Placental epithelial cell (primary cell): ENCODE results near the gene IQCB1. TPM values are rescaled to one million over a fixed set of nuclear protein-coding genes. Genes with fewer than 3 reads are reported as not detected.

Experiments
- total RNA-seq: library from RNA; depleted of rRNA; stranded (reverse); fragments of >200 nt; gene quantifications from 2 replicates; pipeline ENCODE4 v1.2.3, GENCODE V29; 2012

The IQCB1 gene
- 14.3 and 16.1 TPM in 2 replicates for total RNA-seq

GRCh38 chr3:121834671-121835464 lies at the start of gene IQCB1, which contains the start of gene EAF2:
TSS of gene IQCB1 (minus strand) at chr3:121835060. CDS start at chr3:121828960, 6,100 bp downstream.
TSS of gene EAF2 (plus strand) at chr3:121835209. CDS start at chr3:121835286, 77 bp downstream.

DNA sequence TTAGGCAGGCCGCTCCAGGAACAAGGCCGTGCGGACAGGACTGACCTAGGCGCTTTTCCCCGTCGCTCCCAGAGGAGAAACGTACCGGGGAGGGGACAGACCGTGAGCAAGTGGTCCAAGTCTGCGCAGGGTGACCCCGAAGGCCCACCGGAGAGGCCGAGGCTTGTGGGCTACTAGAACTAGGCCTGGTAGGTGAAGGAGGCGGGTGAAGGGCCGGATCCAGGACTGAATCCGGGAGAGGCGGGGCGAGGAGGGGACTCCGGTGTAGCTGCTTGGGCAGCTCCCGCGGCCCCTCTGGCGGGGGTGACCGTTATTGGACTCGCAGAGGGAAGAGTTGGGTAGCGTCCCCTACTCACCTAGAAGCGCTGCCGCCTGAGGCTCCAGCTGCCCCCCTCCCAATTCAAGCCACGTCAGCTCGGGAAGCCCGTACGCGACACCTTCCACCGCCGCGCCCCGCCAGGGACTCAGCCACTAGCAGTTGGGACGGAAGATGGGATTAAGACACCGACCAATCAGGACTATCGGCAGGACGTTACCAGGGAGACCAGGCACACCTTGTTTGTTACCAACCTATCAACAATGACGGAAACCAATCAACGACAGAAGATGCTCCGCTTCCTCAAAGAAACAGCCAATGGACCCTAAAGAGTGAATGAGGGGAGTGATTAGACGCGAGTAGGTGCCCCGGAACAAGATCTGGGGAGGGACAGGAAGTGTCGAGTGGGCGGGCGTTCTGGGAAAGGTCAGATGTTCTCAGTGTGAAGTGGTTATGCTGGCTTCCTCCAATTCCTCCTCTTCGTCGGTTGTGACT lies 85.4 kb downstream of the IQCB1 start, which contains the start of gene GOLGB1:
Gene GOLGB1 (minus strand): TSS at position 466 of the 811 bp plus-strand sequence. CDS start 18,770 bp downstream, outside the sequence.

Other genes with a start within 250 kb of the IQCB1 start
- gene FBXO40, start 241.7 kb downstream of the IQCB1 start, total RNA-seq: not detected in 2 replicates
- 5.2 and 6.3 TPM in 2 replicates for gene HCLS1, start 174.2 kb downstream of the IQCB1 start, total RNA-seq
- gene GOLGB1, start 85.3 kb downstream of the IQCB1 start, total RNA-seq: 48.4 and 86.4 TPM in 2 replicates
- gene EAF2, start 149 bp upstream of the IQCB1 start, total RNA-seq: 3.7 and 11.8 TPM in 2 replicates
- 3.7 and 9.4 TPM in 2 replicates for gene SLC15A2, start 59.3 kb upstream of the IQCB1 start, total RNA-seq
- not detected in 2 replicates for gene ILDR1, start 187.2 kb upstream of the IQCB1 start, total RNA-seq
- gene CD86, start 220.3 kb upstream of the IQCB1 start, total RNA-seq: 0.79 and 2.0 TPM in 2 replicates